SK-N-SH (cell line): ENCODE measurements around the gene LPCAT1. TPM values are rescaled to one million over a fixed set of nuclear protein-coding genes. Genes with fewer than 3 reads are reported as not detected.
"Not testable (repeated sequence)": the region's sequence is repeated elsewhere in the genome, so short reads cannot be mapped to it uniquely, and the experiment has no call there.

Experiments used
- CTCF ChIA-PET: fragments of 300-600, 350-600 bp; formaldehyde crosslinking; extraction: SDS; loops from one replicate; lab custom pipeline; 2021; lab: Yijun Ruan, JAX
- POLR2A ChIA-PET: fragments of 350-600 bp; sonication (Branson Sonifier 250); formaldehyde crosslinking; extraction: SDS; loops from one replicate; lab custom pipeline; 2020; ENCODE audit warnings: antibody characterized with exemption, inconsistent platforms; lab: Yijun Ruan, JAX
- DNase-seq: peaks from one replicate; pipeline ENCODE4 v3.0.0; 2012
- H2AFZ ChIP-seq: fragments of 200-600 bp; sonication (generic); 2 replicates; pipeline ENCODE4 v1.8.1; 2016; ENCODE audit warnings: antibody characterized with exemption, mild to moderate bottlenecking, low read depth
- H3F3A ChIP-seq: fragments of 200-600 bp; sonication (generic); replicated peaks from 2 replicates; pipeline ENCODE3; 2016; ENCODE audit warnings: antibody characterized with exemption, mild to moderate bottlenecking; ENCODE audit not compliant: insufficient read depth
- H3K27ac ChIP-seq, 2 experiments: fragments of 200-500 bp in 1 of 2; fragments of 200-600 bp in 1 of 2; sonication (Bioruptor generic) in 1 of 2; sonication (generic), shearing (Covaris generic) in 1 of 2; 2 replicates each; pipeline versions ENCODE4 v1.5.1 to v1.6.1; 2014 to 2016; ENCODE audit warnings: low read depth in 2 of 2, inconsistent platforms in 1 of 2, low read length in 1 of 2, mild to moderate bottlenecking in 1 of 2, mixed read lengths in 1 of 2
- H3K27me3 ChIP-seq: fragments of 200-600 bp; sonication (generic), shearing (Covaris generic); 2 replicates; pipeline ENCODE4 v1.6.1; 2016; ENCODE audit warnings: mixed run types; ENCODE audit not compliant: insufficient read depth
- H3K36me3 ChIP-seq, 2 experiments: fragments of 200-500 bp in 1 of 2; fragments of 200-600 bp in 1 of 2; sonication (Bioruptor generic) in 1 of 2; sonication (generic) in 1 of 2; replicated peaks in 1 of 2; 2 replicates each; pipeline versions ENCODE3 to v1.5.1; 2014 to 2016; ENCODE audit warnings: low read length in 1 of 2, mild to moderate bottlenecking in 1 of 2; ENCODE audit not compliant: insufficient read depth in 2 of 2, control insufficient read depth in 1 of 2
- H3K4me1 ChIP-seq, 2 experiments: fragments of 200-500 bp in 1 of 2; fragments of 200-600 bp in 1 of 2; sonication (Bioruptor generic) in 1 of 2; sonication (generic), shearing (Covaris generic) in 1 of 2; 2 replicates each; pipeline versions ENCODE4 v1.5.1 to v1.6.1; 2014 to 2016; ENCODE audit warnings: low read depth in 1 of 2, low read length in 1 of 2, mixed run types in 1 of 2; ENCODE audit not compliant: insufficient read depth in 2 of 2, control insufficient read depth in 1 of 2
- H3K4me2 ChIP-seq: fragments of 200-600 bp; sonication (generic), shearing (Covaris generic); 2 replicates; pipeline ENCODE4 v1.6.1; 2017; ENCODE audit warnings: mixed run types
- H3K4me3 ChIP-seq, 2 experiments: fragments of 200-500 bp in 1 of 2; fragments of 200-600 bp in 1 of 2; sonication (Bioruptor generic) in 1 of 2; sonication (generic), shearing (Covaris generic) in 1 of 2; 2 replicates each; pipeline versions ENCODE4 v1.5.1 to v1.8.1; 2014 to 2016; ENCODE audit warnings: low read depth in 2 of 2, inconsistent platforms in 1 of 2, low read length in 1 of 2, mild to moderate bottlenecking in 1 of 2, mixed read lengths in 1 of 2, moderate library complexity in 1 of 2
- H3K79me2 ChIP-seq: fragments of 200-600 bp; sonication (generic); 2 replicates; pipeline ENCODE4 v1.8.1; 2017; ENCODE audit warnings: mild to moderate bottlenecking; ENCODE audit not compliant: insufficient read depth
- H3K9ac ChIP-seq: fragments of 200-600 bp; sonication (generic); 2 replicates; pipeline ENCODE4 v1.6.1; 2017; ENCODE audit warnings: mixed run types
- H3K9me2 ChIP-seq: fragments of 200-600 bp; sonication (generic); 2 replicates; pipeline ENCODE4 v1.6.1; 2017; ENCODE audit warnings: mixed run types
- H3K9me3 ChIP-seq: fragments of 200-600 bp; sonication (generic); 2 replicates; pipeline ENCODE4 v1.6.1; 2017; ENCODE audit warnings: mixed run types, mild to moderate bottlenecking, moderate library complexity
- H4K20me1 ChIP-seq: fragments of 200-600 bp; sonication (generic); 2 replicates; pipeline ENCODE4 v1.6.1; 2017; ENCODE audit warnings: mild to moderate bottlenecking, mixed run types; ENCODE audit not compliant: insufficient read depth
- GABPA ChIP-seq: IDR thresholded peaks from 2 replicates; pipeline ENCODE4 v1.4.0; 2012; ENCODE audit warnings: low read depth, mild to moderate bottlenecking
- JUND ChIP-seq: IDR thresholded peaks from 2 replicates; pipeline ENCODE4 v1.4.0; 2012
- MEF2A ChIP-seq: IDR thresholded peaks from 2 replicates; pipeline ENCODE4 v1.4.0; 2012; ENCODE audit warnings: low read depth, borderline replicate concordance
- NFIC ChIP-seq: IDR thresholded peaks from 2 replicates; pipeline ENCODE4 v1.4.0; 2012; ENCODE audit warnings: borderline replicate concordance
- NRF1 ChIP-seq: IDR thresholded peaks from 2 replicates; pipeline ENCODE4 v1.6.1; 2012; ENCODE audit warnings: low read depth, mild to moderate bottlenecking, low read length
- POLR2AphosphoS5 ChIP-seq: IDR thresholded peaks from 2 replicates; pipeline ENCODE4 v1.6.1; 2012; ENCODE audit warnings: low read depth, low read length
- RAD21 ChIP-seq: IDR thresholded peaks from 2 replicates; pipeline ENCODE4 v1.6.1; 2012; ENCODE audit warnings: mild to moderate bottlenecking, low read length
- RCOR1 ChIP-seq: fragments of 150-350 bp; IDR thresholded peaks from 2 replicates; pipeline ENCODE4 v1.6.1; 2017; ENCODE audit warnings: antibody characterized with exemption, low read length
- SMC3 ChIP-seq: IDR thresholded peaks from 2 replicates; pipeline ENCODE4 v1.6.1; 2012; ENCODE audit warnings: low read depth, low read length, improper control_type of control experiment
- TAF1 ChIP-seq: IDR thresholded peaks from 2 replicates; pipeline ENCODE4 v1.6.1; 2012; ENCODE audit warnings: low read depth, mild to moderate bottlenecking, low read length, moderate library complexity, borderline replicate concordance
- TCF12 ChIP-seq: IDR thresholded peaks from 2 replicates; pipeline ENCODE4 v1.4.0; 2012
- YY1 ChIP-seq: IDR thresholded peaks from 2 replicates; pipeline ENCODE4 v1.4.0; 2012; ENCODE audit warnings: low read depth, mild to moderate bottlenecking
- WGBS: methylation state at CpG from one replicate; pipeline ENCODE4 v1.1.6; 2017; ENCODE audit warnings: low lambda C conversion rate; 5-methylcytosine and 5-hydroxymethylcytosine counted together
- polyA plus RNA-seq, 3 experiments: library from polyadenylated mRNA; depleted of rRNA; stranded (reverse); fragments of >200 nt; gene quantifications; 2 replicates each; pipeline ENCODE4 v1.2.3, GENCODE V29; 2012
- TF ChIP-seq, protein P1 (sequence below): IDR thresholded peaks from 2 replicates; pipeline ENCODE4 v1.6.1; 2012; ENCODE audit warnings: mild to moderate bottlenecking, low read depth, low read length, moderate library complexity
- TF ChIP-seq, protein P2 (sequence below): IDR thresholded peaks from 2 replicates; pipeline ENCODE4 v1.4.0; 2012; ENCODE audit warnings: low read depth, borderline replicate concordance
- TF ChIP-seq, protein P3 (sequence below): IDR thresholded peaks from 2 replicates; pipeline ENCODE4; 2012

The LPCAT1 gene
- polyA plus RNA-seq, 1 of the 3 experiments (the other 2 are of a cell fraction): 42.3 TPM

DNA sequence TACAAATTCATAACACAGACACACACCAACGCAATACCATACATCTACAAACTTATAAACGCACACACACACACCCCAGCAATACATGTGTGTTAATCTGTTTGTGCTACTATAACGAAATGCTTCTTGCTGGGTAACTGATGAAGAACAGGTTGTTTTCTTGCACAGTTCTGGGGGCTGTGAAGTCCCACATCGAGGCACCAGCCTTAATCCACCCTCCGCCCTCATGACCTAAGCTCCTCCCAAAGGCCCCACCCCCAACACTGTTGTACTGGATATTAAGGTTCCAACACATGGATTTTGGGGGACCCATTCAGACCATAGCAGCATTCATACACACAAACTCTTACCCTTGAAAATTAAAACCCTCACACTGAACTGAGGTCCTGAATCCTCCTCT, 38.8 kb upstream of the LPCAT1 start:
- Histone ChIP-seq H2AFZ (no peak overlapping the region), H3K4me2 (no peak overlapping the region), H3K4me1 (peaks cover 0 to 2% of the 10 kb centered on the region in 2 experiments; a peak in 1 of 4 replicates), H3K27me3 (no peaks in the 10 kb centered on the region), H3K9me2 (no peaks in the 10 kb centered on the region), H3K4me3 (no peak overlapping the region), H3K79me2 (no peaks in the 10 kb centered on the region), H4K20me1 (no peaks in the 10 kb centered on the region), H3K27ac (no peak overlapping the region), H3F3A (no peaks in the 10 kb centered on the region), H3K36me3 (no peaks in the 10 kb centered on the region), H3K9ac (no peak overlapping the region), H3K9me3 (no peaks in the 10 kb centered on the region)
- DNase-seq: no peak
- no peak for TF ChIP-seq NFIC
- TF ChIP-seq TCF12: no peak
- no peak for TF ChIP-seq MEF2A
- no peak for TF ChIP-seq NRF1
- TF ChIP-seq RCOR1: no peak
- TF ChIP-seq POLR2AphosphoS5: no peak
- TF ChIP-seq, protein P1, sequence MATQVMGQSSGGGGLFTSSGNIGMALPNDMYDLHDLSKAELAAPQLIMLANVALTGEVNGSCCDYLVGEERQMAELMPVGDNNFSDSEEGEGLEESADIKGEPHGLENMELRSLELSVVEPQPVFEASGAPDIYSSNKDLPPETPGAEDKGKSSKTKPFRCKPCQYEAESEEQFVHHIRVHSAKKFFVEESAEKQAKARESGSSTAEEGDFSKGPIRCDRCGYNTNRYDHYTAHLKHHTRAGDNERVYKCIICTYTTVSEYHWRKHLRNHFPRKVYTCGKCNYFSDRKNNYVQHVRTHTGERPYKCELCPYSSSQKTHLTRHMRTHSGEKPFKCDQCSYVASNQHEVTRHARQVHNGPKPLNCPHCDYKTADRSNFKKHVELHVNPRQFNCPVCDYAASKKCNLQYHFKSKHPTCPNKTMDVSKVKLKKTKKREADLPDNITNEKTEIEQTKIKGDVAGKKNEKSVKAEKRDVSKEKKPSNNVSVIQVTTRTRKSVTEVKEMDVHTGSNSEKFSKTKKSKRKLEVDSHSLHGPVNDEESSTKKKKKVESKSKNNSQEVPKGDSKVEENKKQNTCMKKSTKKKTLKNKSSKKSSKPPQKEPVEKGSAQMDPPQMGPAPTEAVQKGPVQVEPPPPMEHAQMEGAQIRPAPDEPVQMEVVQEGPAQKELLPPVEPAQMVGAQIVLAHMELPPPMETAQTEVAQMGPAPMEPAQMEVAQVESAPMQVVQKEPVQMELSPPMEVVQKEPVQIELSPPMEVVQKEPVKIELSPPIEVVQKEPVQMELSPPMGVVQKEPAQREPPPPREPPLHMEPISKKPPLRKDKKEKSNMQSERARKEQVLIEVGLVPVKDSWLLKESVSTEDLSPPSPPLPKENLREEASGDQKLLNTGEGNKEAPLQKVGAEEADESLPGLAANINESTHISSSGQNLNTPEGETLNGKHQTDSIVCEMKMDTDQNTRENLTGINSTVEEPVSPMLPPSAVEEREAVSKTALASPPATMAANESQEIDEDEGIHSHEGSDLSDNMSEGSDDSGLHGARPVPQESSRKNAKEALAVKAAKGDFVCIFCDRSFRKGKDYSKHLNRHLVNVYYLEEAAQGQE: no peak
- TF ChIP-seq GABPA: no peak
- TF ChIP-seq, protein P2, sequence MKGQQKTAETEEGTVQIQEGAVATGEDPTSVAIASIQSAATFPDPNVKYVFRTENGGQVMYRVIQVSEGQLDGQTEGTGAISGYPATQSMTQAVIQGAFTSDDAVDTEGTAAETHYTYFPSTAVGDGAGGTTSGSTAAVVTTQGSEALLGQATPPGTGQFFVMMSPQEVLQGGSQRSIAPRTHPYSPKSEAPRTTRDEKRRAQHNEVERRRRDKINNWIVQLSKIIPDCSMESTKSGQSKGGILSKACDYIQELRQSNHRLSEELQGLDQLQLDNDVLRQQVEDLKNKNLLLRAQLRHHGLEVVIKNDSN: no peak
- ChIA-PET CTCF (no interaction called here), POLR2A (no interaction called here)
- 67% methylated on average over 5 of the region's 5 CpGs for WGBS

DNA sequence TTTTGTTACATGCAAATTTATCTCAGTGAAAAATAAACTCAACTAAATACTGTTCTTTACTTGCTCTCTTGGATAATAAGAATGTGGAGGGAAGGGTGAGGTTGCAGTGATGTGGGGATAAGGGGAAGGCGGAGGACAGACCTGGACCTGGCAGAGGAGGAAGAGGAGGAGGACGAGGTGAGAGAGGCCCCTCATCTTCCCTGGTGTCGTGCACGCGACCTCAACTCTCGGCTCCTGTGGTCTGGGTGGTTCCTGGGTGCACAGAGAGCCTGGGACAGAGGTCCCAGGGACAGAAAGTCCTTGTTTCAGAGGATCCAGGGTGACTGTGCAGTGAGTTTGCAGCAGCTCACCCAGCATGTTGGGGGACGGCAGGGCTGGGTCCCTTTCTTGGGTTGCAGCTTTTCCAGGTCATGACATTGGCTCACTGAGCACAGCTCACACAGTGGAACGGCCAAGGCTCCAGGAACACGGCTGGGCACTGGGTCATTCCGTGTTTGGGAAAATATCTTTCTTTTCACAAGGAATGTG, 37.7 kb upstream of the LPCAT1 start:
- Histone ChIP-seq H3K9me3 (no peaks in the 10 kb centered on the region), H3K4me1 (peaks cover 0 to 2% of the 10 kb centered on the region in 2 experiments; a peak in 1 of 4 replicates), H3K79me2 (no peaks in the 10 kb centered on the region), H3F3A (no peaks in the 10 kb centered on the region), H3K4me2 (no peak overlapping the region), H2AFZ (no peak overlapping the region), H3K27me3 (no peaks in the 10 kb centered on the region), H3K9me2 (no peaks in the 10 kb centered on the region), H3K4me3 (no peak overlapping the region), H3K27ac (no peak overlapping the region), H3K9ac (no peak overlapping the region), H4K20me1 (no peaks in the 10 kb centered on the region), H3K36me3 (no peaks in the 10 kb centered on the region)
- POLR2A ChIA-PET: no interaction called here
- no peak for TF ChIP-seq SMC3
- no peak for TF ChIP-seq TAF1
- no peak for TF ChIP-seq NFIC
- no peak for TF ChIP-seq GABPA
- TF ChIP-seq, protein P3, sequence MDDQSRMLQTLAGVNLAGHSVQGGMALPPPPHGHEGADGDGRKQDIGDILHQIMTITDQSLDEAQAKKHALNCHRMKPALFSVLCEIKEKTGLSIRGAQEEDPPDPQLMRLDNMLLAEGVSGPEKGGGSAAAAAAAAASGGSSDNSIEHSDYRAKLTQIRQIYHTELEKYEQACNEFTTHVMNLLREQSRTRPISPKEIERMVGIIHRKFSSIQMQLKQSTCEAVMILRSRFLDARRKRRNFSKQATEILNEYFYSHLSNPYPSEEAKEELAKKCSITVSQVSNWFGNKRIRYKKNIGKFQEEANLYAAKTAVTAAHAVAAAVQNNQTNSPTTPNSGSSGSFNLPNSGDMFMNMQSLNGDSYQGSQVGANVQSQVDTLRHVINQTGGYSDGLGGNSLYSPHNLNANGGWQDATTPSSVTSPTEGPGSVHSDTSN: no peak
- TF ChIP-seq JUND: no peak
- no peak for TF ChIP-seq RAD21
- no peak for TF ChIP-seq YY1
- CTCF ChIA-PET: no interaction called here
- WGBS: 62% methylated on average over 8 of the region's 10 CpGs
- no peak for DNase-seq

DNA sequence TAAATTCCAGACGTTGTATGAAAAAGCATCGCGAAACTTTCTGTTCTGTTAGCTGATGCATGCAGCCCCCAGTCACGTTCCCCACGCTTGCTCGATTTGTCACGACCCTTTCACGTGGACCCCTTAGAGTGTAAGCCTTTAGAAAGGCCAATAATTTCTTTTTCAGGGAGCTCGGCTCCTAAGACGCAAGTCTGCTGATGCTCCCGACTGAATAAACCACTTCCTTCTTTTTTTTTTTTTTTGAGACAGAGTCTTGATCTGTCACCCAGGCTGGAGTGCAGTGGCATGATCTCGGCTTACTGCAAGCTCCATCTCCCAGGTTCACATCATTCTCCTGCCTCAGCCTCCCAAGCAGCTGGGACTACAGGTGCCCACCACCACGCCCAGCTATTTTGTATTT, 36.7 kb upstream of the LPCAT1 start:
- H3K36me3 ChIP-seq, H3F3A ChIP-seq, H3K27me3 ChIP-seq, H4K20me1 ChIP-seq, H3K27ac ChIP-seq, H3K79me2 ChIP-seq, DNase-seq, H3K4me3 ChIP-seq, H3K4me1 ChIP-seq, H3K4me2 ChIP-seq, H3K9ac ChIP-seq, POLR2A ChIA-PET, H3K9me3 ChIP-seq, H3K9me2 ChIP-seq, H2AFZ ChIP-seq: not testable (repeated sequence)
- CTCF ChIA-PET: interaction anchor here (0.8 kb wide), 1 partner anchor 58 kb away, joined by 3 read pairs; no protein-coding TSS in a partner anchor
- WGBS: 70% methylated on average over 13 of the region's 13 CpGs
